HL-60/S4 treated with retinoic acid at 250 ng/mL for 4 days and 3 days (cell line): ENCODE measurements around the gene ADARB1.
"Not testable (repeated sequence)": the region's sequence is repeated elsewhere in the genome, so short reads cannot be mapped to it uniquely, and the experiment has no call there.

Experiments
- in situ Hi-C: fragments of 300-500 bp; cut with MboI; formaldehyde crosslinking; loops from 2 replicates; pipeline ENCODE4 v1.7.0; 2022; ENCODE audit warnings: low sequenced_read_pairs

Gene ADARB1, protein sequence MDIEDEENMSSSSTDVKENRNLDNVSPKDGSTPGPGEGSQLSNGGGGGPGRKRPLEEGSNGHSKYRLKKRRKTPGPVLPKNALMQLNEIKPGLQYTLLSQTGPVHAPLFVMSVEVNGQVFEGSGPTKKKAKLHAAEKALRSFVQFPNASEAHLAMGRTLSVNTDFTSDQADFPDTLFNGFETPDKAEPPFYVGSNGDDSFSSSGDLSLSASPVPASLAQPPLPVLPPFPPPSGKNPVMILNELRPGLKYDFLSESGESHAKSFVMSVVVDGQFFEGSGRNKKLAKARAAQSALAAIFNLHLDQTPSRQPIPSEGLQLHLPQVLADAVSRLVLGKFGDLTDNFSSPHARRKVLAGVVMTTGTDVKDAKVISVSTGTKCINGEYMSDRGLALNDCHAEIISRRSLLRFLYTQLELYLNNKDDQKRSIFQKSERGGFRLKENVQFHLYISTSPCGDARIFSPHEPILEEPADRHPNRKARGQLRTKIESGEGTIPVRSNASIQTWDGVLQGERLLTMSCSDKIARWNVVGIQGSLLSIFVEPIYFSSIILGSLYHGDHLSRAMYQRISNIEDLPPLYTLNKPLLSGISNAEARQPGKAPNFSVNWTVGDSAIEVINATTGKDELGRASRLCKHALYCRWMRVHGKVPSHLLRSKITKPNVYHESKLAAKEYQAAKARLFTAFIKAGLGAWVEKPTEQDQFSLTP

DNA sequence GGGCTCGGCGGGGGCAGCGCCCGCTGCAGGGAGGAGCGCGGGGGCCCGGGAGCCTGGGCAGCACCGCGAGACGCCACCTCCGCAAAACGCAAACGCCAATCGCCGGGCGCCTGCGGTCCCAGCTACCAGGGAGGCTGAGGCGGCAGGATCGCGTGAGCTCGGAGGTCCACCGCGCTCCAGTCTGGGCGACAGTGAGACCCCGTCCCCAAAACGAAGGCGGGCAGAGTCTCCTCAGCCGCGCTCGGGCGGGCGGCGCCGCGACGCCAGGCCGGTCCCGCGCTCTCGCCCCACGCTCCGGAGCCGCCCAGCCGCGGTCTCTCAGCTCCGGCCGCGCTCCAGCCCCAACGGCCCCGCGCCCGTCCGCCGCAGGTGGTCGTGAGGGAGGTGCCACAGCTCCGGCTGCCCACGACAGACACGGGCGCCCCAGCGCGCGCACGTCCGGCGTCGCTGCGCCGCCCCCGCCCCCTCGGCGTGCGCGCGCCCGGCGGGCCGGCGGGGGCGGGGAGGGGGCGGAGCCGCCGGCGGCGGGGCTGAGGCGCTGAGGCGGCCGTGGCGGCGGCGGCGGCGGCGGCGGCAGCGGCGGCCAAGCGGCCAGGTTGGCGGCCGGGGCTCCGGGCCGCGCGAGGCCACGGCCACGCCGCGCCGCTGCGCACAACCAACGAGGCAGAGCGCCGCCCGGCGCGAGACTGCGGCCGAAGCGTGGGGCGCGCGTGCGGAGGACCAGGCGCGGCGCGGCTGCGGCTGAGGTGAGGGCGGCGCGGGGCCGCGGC, at the start of gene ADARB1:
ADARB1 (plus strand) TSS at position 533 of the 770 bp plus-strand sequence. CDS start 97,077 bp downstream, outside the sequence.
- in situ Hi-C loops, result no loop called here

DNA sequence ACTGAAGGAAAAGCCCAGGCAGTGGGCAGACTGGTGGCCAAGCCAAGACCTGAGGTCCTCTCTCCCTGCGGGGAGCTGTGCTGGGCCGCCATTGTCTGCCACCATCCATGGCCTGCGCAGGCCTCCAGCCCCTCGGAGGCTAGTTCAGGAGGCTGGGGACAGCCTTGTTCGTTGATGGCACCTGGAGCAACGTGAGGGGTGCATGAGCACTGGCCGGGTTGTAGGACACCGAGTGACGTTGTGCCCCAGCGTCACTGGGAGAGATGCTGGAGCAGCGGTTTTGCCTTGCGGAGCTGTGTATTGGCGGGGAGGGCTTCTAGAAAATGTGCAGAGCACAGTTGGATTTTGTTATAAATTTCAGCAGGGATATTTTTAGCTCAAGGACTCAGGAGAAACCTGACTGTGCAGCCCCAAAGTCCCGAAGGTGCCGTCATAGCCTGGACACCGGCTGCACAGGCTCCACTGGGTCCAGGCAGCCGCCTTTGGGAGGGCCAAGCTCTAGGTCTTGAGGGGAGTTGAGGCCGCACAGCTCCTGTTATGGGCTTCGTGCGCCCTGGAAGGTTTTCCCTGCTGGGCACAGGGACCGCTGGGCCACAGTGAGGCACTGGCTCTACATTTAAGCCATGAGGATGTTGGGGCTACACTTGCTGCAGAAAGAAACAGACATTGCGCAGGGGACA, 48.2 kb upstream of the ADARB1 start:
- in situ Hi-C loops, result no loop called here

DNA sequence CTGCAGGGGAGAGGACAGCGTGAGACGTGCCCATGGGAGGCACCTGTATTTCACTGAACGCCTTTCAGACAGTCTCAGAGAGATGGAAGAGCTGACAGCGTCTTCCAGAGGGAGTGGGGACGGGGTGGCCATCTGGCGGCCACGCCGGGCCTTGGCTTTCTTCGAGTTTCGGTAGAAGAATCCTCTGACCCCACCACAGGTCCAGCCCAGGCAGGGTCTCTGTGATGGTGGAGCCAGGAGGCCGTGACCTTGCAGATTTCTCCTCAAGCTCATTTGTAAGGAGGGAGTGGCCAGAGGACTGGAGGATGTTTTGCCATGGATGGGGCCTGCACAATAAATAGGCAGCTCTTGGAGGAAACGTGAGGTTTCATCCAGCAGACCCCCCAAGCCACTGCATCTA, 47.6 kb upstream of the ADARB1 start:
- in situ Hi-C loops, result no loop called here

DNA sequence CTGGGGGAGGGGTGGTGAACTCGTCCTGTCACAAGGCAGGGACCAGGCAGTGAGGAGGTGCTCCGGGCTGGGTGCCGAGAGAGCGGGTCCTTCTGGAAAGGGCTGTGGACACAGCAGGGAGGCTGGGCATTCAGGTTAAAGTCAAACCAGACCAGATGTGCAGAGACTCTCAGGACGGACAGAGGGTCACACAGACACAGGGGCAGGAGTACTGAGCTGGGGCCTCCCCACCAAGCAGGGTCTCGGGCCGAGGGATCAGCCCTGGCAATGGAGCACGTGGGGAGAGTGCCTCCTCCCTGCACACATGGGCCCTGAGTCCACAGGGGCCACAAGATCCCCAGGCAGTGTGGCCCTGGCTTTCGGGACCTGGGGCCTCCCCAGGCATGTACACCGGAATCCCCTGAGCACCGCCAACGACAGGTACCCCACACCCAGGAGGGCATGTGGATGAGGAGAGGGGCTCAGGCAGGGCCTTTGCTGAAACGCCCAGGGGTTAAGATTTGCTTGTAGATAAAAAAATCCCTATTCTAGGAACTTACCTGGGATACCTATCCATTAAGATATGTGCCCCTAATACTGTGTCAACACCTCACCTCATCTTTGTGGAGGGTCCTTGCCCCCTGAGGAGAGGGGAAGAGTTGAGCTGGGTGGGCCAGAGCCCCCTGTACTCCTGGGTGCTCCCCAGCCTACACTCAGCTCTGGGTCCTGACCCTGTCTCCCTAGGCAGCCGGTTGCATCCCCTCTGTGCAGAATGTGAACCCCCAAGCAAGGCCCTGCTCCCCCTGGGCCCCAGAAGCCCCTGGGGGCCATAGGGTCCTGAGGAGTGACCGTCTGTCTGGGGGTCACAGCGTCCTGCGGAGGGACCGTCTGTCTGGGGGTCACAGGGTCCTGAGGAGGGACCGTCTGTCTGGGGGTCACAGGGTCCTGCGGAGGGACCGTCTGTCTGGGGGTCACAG, 46.9 kb upstream of the ADARB1 start:
- in situ Hi-C loops, result no loop called here

DNA sequence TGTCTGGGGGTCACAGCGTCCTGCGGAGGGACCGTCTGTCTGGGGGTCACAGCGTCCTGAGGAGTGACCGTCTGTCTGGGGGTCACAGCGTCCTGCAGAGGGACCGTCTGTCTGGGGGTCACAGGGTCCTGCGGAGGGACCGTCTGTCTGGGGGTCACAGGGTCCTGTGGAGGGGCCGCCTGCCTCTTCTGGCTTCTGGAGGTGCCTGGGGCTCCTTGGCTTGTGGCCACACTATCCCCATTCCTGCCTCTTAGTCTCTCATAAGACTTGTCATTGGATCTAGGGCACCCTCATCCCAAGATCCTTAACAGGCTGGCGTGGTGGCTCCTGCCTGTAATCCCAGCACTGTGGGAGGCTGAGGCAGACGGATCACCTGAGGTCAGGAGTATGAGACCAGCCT, 45.7 kb upstream of the ADARB1 start:
- in situ Hi-C loops, result not testable (repeated sequence)

DNA sequence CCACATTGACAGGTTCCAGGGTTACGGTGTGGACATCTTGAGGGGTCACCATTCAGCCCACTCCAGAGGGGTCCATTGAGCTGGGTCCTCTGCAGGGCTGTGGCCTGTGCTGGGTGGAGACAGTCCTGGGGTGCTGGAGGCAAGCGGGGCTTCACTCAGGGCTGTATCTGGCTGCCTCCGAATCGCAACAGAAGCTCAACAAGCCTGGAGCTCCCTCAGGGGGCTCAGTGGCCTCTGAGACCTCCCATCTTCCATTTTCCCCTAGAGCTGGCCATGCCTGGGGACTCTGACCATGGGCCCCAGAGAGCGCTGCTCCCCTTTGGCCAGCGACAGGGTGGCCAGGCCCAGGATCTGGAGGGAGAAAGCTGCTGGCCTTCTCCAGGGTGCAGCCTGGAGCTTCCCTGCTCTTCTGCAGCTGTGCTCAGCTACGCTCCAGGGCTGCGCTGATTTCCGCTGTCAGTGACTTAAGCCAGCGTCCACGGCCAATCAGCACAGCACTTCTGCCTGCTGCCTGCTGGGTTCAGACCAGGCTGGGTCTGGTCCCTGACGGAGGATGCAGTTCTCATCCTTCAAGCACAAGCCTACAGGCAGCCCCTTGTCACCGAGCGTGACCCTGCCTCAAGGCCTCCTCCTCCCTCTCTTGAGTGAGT, 45.0 kb upstream of the ADARB1 start:
- in situ Hi-C loops, result no loop called here

DNA sequence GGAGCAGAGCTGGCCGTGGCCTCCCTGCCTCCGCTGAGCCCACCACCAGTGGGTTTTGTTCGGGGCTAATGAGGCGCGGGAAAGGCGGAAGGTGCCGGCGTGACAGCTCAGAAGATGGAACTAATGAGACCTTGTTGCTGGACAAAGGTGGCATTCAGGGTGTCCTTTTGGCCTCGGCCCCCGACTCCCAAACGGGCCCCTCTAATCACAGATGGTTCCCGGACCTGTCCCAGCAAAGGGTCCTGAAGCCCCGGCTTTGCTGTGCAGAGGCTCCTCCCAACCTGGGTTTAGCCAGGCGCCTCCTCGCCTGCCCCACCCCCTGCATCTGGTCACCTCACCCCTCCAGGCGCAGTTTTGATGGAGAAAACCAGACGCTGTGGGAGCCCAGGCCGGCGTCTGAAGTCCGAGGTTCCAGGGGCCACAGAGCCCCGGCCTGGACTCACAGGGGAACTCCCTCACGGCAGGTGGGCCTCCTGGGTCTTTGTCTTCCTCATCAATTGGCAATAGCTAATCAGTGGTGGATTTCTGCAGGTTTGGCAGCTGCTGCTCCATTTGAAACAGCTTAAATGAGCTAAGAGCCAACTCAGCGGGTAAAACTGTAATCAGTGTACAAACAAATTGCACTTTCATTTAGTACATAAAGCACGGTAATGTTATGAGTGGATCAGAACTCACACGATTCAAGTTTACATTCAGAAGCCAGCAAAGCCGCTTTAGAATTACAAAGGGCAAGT, 44.3 kb upstream of the ADARB1 start:
- in situ Hi-C loops, result no loop called here

DNA sequence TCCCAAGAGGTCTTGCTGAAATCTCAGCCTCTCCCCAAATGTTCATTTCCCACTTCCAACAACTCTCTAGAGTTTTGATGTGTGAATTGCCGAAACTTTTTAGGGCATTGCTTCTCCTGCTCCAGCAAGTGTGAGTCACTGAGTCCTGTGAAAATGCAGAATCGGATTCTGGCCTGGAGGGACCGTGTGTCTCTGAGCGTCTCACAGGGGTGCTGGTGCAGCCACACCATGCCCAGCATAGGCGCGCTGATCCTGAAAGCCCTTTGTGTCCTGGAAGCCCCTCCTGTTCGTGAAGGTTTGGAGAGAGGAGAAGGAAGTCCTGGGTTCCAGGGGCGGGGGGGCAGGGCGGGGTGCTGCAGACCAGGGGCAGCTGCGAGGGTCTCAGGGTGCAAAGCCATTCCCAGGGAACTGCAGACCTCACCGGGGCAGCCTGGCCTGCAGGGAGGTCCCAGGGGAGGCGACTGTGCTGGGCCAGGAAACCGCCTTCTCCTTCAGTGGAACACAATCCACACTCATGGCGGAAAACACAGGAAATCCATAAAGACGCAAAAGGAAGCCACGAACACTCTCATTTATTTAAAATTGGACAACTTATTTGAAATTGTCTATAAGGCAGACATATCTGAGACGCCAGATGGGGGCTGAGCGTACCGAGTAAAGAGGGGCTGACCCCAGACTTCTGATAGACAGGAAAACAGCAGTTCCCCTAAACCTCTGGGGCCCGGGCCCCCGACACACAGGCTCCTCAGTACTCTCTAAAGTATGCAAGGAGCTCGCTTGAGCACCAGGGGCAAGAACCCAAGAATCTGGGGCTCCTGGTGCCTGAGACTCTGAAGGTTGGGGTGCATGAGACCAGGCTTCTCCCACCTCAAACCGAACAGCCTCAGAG, 43.5 kb upstream of the ADARB1 start:
- in situ Hi-C loops, result no loop called here

DNA sequence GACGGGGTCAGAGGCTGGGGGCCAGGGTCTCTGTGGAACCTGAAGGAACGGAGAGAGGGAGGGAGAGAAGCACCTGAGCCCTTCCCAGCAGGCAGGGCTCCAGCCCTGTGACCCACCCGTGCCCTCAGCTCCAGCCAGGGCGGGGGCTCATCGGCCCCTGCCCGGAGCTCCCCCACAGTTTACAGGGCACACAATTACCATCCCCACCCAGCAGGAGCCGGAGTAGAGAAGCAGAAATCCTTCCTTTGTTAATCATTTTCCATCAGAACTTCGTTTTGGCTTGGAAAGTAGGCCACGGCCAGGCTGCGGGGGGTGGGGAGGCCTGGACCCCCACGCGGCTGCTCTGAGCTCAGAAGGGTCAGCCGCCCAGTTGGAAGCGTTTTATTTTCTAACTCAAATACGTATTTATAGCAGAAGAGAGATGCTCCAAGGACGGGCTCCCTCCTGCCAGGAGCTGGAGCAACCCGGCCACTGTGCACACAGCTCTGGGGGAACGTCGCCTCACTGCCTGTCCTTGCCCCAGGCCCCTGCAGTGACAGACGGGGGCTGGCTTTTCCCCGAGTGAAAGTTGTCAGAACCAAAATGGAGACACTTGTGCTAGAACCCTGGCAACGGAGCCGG, 42.7 kb upstream of the ADARB1 start:
- in situ Hi-C loops, result no loop called here

DNA sequence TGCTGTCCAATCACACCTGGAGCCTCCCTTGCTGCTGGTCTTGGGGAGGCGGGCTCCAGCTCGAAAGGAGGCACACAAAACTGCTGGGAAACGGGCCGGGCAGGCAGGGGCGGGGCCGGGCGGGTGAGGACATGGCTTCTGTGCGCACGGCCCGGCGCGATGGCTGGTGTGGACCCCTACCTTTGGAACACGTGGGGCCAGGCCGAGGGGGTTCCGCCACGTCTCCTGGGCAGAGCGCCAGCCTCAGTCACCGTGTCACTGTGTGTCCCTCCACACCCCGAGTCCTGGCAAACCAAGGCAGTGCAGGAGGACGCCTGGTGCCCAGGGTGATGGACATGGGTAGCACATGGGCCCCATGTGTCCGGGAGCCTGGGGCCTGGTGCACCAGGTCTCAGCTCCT, 42.0 kb upstream of the ADARB1 start:
- in situ Hi-C loops, result no loop called here

DNA sequence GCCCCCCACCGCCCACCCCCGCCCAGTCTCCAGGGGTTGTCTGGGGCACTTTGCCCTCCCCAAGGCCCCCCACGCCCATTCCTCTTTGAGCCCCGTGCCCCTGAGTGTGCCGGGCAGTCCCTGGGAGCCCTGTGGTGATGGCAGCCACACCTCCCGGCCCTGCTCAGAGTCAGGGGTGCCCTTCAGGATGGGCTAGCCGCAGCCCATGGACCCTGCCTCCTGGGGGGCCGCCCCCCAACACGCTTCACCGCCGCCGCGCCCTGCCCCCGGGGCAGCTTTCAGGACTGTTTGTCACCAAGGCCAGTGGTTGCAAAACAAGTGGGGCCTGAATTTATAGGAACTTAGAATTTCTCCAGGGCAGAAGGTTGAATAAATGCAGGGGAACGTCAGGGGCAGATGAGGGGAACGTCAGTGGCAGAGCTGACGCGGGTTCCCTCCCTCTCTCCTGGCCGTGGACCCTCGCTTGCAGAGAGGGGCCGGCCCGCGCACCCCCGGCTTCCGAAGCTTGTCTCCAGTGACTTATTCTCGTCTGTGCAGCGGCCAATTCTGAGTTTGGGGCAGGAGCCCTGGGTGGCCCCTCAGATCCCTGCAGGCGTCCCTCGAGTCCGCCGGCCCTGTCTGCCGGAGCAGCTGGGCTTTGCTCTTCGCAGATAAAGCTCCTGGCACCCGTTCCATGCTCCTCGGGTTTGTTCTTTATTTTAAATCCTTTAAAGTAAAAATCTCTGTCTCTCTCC, 41.2 kb upstream of the ADARB1 start:
- in situ Hi-C loops, result no loop called here

DNA sequence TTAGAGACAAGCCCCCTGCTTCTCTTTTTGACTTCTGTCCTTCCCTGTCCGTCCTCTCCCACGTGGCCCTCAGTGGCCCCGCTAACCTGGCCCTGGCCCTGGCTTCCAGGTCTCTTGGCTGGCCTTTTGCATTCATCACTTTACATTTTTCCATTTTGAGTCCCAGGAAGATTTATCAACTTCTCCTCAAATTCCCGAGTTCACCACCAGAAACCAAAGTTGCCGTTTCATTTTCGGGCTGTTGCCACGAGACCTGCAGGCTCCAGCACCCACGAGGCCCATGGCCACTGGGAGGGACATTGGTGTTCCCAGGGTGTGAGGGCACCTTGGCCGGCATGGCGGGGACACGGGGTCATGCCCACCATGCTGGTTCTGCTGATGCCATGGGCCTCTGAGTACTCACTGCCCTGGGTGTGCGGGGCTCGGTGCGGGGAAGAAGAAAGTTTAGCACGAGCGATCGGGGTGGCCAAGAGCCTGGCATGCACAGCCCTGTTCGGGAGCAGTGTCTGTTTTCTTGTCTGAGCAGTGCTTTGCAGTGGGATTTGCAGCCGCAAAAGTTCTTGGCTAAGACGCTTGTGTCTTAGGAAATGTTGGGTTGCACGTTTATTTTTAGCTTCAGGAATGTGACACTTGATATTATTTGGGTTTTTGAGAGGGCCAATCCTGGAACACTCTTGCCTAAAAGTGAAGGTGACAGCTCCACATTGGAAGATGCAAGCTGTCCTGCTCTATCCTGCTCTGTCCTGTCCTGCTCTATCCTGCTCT, 40.4 kb upstream of the ADARB1 start:
- in situ Hi-C loops, result no loop called here

DNA sequence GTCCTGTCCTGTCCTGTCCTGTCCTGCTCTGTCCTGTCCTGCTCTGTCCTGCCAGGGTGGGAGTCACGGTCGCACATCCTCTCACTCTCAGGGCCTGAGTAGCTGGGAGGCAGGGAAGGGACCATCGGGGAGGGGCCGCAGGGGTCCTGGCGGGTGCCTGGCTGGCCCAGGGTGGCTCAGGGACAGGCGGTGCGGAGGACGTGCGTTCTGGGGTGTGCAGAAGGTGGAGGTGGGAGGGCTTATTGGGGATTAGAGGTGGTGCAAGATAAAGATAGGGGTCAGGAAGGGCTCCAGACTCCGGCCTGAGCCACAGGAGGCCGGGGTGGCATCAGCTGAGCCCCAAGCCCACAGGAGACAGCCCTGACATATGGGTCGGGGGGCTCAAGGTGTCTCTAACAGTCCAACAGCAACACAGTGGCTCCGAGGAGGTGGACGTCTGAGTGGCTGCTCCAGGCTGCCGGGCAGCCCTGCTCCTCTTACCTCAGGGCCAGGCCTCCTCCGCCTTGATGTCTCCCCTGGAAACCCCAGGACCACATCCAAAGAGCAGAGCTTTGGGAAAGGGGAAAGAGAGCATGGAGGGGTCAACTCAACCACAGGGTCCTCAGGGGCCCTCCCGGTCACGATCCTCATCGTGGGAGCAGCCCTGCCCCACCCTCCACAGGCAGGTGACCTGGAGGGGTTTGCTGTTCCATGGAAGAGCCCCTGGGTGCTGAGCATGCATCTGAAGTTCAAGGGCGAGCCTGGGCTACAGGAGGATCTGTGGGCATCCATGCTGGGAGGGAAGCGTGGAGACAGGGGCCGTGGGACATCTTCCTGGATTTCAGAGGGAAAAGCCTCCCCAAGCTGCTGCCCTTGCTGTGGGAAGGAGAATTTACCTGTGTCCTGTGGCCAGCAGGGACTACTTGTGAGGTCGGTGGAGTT, 39.6 kb upstream of the ADARB1 start:
- in situ Hi-C loops, result no loop called here

DNA sequence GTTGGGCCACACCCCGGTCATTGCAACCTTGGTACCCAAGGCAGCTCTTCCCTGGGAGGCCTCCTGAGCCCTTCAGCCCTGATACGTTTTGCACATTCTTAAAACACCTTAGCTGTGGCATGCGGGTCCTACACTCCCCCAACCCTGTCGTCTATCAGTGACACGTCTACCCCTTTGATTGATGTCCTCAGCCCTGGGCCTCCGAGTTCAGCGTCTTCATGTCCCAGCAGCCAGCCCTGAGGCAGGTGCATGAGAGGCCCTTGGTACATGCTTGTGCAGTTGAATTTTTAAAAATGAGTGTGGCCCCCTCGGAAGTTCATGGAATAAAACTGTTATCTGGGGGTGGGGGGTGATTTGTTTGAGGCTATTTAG, 38.9 kb upstream of the ADARB1 start:
- in situ Hi-C loops, result no loop called here

DNA sequence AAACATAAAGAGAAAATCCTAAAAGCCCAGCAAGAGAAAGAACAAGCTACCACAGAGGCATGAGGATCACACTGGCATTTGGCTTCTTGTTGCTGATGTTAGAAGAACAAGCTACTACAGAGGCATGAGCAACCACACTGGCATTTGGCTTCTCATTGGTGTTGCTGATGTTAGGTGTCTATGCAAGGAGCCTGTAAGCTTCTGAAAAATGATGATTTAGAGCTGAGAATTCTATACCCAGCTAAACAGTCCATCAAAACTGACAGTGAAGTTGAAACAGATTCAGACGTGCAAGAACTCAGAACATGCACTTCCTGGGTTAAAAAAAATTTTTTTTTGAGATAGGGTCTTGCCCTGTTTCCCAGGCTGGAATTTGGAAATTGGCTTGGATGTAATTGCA, 37.8 kb upstream of the ADARB1 start:
- in situ Hi-C loops, result no loop called here
